Measurements from ENCODE around the gene CHMP3.
"Not testable (repeated sequence)": the region's sequence is repeated elsewhere in the genome, so short reads cannot be mapped to it uniquely, and the experiment has no call there.

DNA sequence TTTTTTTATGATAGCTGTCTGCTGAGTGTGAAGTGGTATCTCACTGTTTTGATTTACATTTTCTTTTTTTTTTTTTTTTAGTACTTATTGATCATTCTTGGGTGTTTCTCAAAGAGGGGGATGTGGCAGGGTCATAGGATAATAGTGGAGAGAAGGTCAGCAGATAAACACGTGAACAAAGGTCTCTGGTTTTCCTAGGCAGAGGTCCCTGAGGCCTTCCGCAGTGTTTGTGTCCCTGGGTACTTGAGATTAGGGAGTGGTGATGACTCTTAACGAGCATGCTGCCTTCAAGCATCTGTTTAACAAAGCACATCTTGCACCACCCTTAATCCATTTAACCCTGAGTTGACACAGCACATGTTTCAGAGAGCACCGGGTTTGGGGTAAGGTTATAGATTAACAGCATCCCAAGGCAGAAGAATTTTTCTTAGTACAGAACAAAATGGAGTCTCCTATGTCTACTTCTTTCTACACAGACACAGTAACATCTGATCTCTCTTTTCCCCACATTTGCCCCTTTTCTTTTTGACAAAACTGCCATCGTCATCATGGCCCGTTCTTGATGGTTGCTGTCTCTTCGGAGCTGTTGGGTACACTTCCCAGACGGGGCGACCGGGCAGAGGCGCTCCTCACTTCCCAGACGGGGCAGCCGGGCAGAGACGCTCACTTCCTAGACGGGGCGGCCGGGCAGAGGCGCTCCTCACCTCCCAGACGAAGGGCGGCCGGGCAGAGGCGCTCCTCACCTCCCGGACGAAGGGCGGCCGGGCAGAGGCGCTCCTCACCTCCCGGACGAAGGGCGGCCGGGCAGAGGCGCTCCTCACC, 18.8 kb downstream of the CHMP3 start:
- TF ChIP-seq, protein P1, sequence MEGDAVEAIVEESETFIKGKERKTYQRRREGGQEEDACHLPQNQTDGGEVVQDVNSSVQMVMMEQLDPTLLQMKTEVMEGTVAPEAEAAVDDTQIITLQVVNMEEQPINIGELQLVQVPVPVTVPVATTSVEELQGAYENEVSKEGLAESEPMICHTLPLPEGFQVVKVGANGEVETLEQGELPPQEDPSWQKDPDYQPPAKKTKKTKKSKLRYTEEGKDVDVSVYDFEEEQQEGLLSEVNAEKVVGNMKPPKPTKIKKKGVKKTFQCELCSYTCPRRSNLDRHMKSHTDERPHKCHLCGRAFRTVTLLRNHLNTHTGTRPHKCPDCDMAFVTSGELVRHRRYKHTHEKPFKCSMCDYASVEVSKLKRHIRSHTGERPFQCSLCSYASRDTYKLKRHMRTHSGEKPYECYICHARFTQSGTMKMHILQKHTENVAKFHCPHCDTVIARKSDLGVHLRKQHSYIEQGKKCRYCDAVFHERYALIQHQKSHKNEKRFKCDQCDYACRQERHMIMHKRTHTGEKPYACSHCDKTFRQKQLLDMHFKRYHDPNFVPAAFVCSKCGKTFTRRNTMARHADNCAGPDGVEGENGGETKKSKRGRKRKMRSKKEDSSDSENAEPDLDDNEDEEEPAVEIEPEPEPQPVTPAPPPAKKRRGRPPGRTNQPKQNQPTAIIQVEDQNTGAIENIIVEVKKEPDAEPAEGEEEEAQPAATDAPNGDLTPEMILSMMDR (conservative IDR thresholded peaks at IDR 0.05; ENCODE audit: low read length), result not testable (repeated sequence)
- TF ChIP-seq EZH2phosphoT487 (IDR thresholded peaks at IDR 0.05; ENCODE audit: borderline replicate concordance, low read depth, low read length), result not testable (repeated sequence)

Data from OCI-LY7 (cell line).